Jurkat, Clone E6-1 (cell line): Measurements from ENCODE around the gene KCNC4.

Experiments used
- DNase-seq: peaks from one replicate; pipeline ENCODE4 v3.0.0-alpha.2; 2011; ENCODE audit warnings: low read depth, low spot score
- H3K4me3 ChIP-seq: 2 replicates; pipeline ENCODE4 v1.5.1; 2011; ENCODE audit warnings: mild to moderate bottlenecking, low read length, control low read depth, moderate library complexity

Gene KCNC4

DNA sequence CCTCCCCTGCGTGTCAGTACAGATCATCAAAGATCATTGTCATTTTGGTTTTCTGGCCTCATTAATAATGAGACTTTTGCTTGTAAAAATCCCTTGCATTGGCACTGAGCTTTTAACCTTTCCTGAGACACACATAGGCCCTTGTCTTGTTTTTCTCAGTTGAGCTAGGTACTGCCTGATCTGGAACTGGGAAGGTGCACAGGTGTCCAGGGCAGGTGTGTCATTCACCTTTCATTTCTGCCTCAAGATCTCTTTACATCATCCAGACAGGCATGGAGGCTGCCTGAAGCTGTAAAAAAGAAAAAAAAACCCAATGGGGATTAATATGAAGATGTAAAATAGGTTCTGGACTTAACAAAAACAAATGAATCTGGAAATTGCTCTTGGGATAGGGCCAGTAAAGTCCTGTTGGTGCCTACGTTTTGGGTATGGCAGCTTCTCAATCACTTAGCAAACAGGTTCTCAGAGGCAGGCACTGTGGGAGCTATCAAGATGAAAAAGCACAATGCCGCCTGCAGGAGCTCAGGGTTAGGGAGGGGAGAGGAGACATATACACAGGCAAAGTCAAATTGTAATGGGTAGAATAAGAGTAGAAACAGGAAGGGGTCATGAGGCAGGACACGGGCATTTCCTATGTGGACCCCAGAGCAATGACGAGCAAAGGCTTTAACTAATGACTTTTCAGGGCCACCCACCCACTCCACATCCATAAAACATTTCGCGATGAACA is 1.0 kb upstream of the KCNC4 start:
- DNase-seq, result no peak
- H3K4me3 ChIP-seq, result peak overlapping the region; percentile 57

DNA sequence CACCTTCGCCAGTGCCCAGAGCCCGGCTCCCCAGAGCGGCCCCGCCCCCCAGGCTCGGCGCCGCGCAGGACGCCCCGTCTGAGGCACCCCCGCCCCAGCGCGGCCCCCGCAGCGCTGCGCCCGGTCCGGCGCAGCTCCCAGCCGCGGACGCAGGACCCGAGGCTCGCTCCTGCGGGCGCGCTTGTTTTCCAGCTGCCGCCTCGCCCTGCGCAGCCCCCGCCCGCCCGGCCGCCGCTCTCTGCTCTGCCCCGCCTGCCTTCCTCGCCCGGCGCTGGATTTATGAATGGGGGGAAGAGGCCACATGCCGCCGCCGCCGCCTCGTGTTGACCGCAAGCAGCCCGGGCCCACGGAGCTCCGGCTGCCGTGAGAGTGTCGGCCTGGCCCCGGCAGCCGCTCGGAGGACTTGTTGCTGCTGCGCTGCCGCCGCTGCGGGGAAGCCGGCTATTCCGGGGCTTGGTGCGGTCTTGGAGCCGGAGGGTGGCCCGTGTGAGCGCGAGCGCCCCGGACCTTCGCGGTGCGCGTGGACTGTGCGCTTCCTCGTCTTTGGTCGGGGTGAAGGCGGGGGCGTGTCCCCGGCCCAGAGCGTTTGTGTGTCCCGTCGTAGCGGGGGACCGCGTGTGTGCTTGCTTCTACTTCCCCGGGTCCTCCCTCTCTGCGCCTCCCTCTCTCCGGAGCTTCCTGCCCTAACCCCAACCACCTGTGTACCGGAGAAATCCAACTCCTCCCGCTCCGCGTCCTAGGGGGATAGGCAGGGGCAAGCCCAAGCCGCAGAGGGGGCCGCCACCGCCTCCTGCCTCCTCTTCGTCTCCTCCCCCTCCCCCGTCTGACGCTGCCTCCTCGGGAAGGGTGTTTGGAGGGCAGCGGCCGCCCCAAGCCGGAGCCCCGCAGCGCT is 736 bp downstream of the KCNC4 start:
- DNase-seq, result peak; percentile 46
- H3K4me3 ChIP-seq, result peak overlapping the region; percentile 64

DNA sequence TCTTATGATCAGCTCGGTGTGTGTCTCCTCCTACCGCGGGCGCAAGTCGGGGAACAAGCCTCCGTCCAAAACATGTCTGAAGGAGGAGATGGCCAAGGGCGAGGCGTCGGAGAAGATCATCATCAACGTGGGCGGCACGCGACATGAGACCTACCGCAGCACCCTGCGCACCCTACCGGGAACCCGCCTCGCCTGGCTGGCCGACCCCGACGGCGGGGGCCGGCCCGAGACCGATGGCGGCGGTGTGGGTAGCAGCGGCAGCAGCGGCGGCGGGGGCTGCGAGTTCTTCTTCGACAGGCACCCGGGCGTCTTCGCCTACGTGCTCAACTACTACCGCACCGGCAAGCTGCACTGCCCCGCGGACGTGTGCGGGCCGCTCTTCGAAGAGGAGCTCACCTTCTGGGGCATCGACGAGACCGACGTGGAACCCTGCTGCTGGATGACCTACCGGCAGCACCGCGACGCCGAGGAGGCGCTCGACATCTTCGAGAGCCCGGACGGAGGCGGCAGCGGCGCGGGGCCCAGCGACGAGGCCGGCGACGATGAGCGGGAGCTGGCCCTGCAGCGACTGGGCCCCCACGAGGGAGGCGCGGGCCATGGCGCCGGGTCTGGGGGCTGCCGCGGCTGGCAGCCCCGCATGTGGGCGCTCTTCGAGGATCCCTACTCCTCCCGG is 1.5 kb downstream of the KCNC4 start:
- H3K4me3 ChIP-seq, result peak overlapping the region; percentile 64
- no peak for DNase-seq

DNA sequence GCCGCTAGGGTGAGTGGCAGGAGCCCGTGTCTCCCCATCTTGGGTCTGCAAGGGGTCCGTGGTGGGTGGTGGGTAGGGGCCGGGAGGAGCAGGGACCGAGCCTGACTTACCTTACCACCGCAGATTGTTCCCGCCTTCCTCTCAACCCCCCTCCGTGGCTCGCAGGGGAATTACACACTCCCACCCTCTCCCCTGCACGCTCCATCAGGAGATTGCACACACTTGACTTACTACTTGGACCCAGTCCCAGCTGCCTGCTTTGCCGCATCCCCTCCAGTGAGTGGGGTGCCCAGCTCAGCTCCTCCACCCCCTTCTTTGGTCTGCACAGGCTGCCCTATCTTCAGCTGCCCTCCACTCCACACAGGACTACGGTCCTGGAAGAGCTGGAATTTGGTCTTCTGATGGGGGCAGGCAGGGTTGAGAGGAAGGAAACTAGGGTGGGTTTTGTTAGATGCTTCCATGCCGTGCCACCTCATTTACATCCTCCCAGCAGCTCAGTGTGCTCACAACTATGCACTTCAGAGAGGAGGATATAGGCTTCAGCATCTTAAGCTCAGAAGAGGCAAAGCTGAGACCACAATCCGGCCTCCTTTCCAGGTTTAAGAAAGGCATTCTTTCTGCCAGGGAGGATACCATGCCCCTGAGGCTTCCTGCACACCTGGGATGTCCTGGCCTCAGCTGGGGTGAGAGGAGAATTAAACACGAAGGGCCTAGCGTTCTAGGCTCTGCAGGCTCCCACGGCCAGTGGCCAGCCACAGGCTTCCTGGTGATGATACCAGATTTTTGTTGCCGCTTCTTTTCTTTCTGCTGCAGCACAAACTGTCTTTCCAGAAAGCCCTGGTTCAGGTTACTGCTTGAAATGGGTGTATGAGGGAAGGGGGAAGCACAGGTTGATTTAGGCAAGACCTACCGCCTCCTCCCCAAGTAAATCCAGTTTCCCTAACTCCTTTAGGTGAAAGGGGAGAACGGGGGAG is 2.3 kb downstream of the KCNC4 start:
- no peak overlapping the region for H3K4me3 ChIP-seq
- DNase-seq, result no peak

DNA sequence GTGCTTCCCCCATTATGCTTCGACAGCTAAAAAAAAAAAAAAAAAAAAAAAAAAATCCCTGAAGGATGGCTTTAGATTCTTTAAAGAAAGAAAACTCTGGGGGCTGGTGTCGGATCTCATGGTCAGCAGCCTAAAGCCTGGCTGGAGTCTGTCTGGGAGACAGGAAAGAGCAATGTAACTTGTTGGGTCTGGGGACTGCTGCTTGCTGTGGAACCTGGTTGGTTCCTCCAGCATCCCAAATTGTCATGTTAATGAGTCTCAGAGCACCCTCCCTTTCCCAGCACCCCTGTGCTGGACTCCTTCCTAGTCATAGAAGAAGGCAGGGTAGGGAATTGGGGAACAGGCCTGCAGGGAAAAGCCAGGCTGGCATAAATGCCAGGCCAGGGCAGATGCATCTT is 3.0 kb downstream of the KCNC4 start:
- no peak for DNase-seq
- H3K4me3 ChIP-seq, result no peak overlapping the region

DNA sequence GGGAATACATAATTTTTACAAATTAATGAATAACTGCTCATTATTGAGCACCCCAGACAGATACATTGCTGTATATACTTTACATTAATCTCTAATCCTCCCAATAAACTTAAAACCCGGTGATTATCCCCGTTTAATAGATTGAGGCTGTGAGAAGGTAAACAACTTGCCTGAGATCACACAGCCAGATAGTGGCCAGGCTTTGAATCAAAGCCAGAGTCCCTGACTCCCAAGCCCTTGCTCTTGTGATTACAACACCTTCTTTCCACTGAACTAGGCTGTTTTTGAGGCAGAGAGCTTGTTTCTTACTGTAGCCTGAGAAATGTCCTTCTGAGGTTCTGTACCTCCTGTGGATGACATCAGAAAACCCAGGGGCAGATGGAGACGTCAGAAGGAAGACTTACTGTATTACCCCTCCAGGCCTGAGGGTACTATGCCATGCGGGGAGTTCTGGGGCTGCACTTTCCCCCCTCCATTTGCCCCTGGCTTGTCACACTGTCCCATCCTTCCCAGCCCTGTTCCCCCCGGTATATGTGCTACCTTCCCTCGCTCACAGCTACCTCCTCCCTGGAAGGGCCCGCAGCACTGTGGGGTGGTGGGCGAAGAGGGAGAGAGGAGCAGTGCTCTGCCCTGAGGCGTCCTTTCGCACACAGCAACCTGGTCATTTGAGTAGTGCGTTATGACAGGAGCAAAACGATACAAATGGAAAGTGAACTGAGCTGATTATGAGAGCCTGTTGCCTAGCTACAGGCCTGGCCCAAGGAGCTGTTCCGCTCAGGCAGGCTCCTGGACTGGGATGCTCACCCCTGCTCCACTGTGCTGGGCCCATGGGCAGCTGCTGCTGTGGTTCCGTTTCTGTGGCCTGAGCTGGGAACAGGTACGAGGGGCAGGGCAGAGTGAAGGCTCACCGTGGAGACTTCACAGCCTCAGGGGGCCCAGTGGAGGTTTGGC is 4.6 kb downstream of the KCNC4 start:
- no peak for DNase-seq
- H3K4me3 ChIP-seq, result no peak overlapping the region

DNA sequence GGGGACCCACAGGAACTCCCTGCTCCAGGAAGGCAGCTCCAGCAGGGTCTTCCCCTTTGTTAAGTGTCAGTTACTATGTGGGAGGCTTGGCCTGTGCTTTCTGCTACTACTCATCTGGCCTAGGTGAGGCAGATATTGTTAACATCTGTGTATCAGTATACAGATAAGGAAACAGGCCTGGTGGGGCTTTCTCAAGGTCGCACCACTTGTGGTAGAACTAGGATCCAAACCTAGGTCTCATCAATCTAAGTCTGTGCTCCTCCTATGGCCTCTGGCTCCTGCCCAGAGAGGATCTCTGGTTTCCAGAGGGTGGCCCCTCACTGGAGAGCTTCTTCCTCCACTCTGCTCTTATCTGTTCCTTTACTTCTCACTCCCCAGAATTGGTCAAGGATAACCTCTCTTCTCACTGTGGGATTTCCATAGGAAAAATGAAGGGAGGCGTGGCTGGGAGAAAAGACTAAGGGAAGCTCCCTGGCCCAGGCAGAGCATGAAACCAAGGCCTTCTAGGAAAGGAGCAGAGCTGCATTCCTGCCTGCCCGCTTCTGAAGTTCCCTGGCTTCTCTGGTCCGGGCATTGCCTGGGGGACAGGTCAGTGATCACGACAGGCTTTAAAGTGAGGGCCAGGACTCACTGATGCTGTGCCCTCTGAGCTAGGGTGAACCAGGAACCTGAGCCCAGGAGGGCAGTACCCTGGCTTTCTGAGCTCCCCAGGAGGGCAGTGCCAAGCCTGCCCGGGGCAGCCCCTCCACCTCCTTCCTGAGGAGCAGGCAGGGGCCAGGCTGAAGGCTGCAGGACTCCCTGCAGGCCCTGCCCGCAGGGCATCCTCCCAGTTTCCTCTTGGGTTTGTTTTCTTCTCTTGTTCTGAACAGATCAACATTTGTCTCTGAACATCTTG is 5.8 kb downstream of the KCNC4 start:
- H3K4me3 ChIP-seq, result no peak overlapping the region
- no peak for DNase-seq

DNA sequence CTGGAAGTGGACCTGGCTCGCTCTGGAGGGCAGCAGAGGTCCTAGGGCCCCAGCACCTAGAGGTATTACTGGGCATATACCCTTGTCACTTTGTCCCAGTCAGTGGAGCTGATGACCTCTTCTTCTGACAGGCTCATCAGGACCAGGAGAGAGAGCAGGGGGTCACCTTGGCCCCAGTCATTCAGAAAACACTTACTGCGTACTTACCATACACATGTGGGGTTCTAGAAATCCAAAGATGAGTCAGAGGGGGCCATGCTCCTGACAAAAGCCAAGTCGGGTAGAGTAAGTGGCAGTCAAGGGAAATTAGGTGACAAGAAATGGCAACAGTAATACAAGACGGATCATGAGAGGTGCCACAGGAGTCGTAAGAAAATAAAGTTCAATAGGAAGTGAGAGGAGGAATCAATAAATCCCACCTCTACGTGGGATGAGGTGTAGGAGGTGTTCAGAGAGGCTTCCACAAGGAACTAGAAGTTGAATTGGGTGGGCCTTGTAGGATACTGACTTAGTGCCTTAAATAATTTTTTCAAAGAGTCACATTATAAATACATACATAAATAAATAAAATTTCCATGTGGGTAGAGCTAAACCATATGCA is 6.8 kb downstream of the KCNC4 start:
- DNase-seq, result no peak
- no peak overlapping the region for H3K4me3 ChIP-seq

DNA sequence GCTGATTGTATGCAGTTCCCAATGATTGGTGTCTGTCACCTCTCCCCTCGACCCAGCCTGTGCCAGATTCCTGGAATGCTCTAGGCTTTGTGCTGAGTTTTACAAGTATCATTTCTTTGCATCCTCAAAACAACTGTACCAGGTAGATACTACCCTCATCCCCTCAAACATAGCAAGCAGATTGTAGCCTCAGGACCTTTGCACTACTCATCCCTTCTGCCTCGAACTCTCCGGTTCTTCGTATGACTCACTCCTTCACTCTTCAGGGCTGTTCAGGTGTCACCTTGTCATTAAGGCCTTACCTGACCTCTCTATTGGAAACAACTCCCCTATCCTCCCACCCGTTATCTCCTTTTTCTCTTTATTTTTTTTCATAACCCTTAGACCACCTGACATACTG is 8.0 kb downstream of the KCNC4 start:
- DNase-seq, result no peak
- no peak overlapping the region for H3K4me3 ChIP-seq

DNA sequence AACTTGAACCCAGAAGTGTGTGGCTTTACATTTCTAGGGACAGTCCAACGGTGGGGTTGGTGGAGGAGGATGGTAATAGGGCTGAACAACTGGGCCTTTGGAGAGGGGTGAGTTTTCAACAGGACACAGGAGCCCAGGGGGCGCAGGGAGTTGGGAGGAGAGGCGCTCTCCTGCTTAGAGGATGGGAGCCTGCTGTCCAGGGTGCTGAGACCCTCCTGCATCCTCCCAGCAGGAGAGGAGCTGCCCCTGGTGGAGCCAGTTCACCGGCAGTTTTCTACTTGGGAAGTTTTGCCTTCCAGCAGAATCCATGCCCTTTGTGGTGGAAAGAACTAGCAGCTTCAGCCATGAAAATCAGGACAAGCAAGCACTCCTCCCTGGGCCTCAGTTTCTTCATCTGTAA is 8.6 kb downstream of the KCNC4 start:
- no peak for DNase-seq
- H3K4me3 ChIP-seq, result no peak overlapping the region

DNA sequence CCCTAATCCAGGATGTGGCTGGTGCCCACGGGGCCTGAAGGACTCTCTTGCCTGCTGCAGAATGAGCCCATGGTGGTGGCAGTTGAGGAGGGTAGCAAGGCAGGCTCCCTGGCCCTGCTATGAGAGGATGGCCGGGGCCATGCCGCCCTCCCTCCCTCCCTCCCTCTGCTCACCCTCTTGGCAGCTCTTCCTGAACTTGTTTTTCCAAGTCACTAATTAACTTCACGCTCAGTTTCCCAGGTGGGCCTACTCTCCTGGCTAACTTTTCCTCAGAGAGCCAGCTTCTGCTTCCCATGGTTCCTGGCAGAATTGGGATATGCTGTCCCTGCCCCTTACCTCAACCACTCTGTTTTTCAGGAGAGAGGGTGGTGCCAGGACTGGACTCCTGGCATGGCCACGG is 10.2 kb downstream of the KCNC4 start:
- no peak for DNase-seq
- no peak overlapping the region for H3K4me3 ChIP-seq

DNA sequence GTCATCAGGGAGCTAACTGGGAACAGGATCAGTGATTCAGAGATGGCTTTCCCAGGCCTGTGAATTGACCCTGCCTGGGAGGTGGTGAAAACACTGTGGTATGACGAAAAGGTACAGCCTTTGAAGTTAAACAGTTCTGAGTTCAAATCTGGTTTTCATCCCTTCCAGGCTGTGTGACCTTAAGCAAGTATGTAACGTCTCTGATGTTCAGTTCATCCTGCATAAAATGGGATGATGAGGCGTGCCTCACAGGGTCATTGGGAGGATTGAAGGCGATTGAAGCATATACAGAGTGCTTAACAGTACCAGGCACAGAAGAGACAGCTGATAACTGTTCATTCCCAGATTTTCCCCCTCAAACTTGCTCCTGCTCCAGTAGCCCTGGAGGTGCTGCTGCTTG is 11.0 kb downstream of the KCNC4 start:
- H3K4me3 ChIP-seq, result no peak overlapping the region
- no peak for DNase-seq

DNA sequence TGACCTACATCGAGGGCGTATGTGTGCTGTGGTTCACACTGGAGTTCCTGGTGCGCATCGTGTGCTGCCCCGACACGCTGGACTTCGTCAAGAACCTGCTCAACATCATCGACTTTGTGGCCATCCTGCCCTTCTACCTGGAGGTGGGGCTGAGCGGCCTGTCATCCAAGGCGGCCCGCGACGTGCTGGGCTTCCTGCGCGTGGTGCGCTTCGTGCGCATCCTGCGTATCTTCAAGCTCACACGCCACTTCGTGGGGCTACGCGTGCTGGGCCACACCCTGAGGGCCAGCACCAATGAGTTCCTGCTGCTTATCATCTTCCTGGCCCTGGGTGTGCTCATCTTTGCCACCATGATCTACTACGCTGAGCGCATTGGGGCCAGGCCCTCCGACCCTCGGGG is 13.0 kb downstream of the KCNC4 start:
- H3K4me3 ChIP-seq, result no peak overlapping the region
- DNase-seq, result no peak

DNA sequence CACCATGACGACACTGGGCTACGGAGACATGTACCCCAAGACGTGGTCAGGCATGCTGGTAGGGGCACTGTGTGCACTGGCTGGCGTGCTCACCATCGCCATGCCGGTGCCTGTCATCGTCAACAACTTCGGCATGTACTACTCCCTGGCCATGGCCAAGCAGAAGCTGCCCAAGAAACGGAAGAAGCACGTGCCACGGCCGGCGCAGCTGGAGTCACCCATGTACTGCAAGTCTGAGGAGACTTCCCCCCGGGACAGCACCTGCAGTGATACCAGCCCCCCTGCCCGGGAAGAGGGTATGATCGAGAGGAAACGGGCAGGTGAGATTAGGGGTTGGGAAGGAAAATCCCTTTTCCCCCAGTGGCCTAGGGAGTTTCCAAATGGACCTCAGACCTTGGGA is 13.5 kb downstream of the KCNC4 start:
- no peak for DNase-seq
- no peak overlapping the region for H3K4me3 ChIP-seq

DNA sequence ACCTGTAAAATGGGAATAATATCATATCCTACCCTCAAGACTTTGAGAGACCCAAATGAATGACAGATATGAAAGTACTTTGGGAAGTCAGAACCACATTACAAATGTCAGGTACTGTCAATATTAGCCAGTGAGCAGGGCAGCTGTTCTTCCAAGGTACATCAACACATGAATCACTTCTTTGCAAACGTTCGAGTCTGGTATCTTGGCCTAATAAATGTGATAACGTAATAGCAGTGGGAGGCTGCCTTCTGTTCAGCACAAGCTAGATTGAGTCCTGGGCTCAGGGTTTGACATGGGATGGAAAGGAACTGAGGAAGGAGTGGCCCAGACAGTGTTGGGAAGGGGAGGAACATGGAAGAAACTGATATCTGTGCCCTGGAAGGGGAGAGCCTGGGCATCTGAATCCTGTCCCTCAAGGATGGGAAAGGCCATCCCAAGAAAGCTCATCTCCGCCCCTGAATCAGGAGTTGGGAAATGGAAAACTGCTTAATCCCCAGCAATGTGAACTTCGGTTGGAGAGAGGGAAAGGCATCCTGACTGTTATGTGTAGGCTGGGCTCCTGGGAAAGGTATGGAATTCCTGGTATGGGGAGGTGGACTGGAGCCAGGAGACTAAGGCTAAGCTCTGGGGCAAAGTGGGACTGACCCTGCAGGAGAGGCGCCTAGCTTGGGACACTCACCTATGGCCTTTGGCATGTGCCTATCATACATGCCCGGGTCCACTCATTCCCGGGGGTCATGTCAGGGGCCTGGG is 14.3 kb downstream of the KCNC4 start:
- H3K4me3 ChIP-seq, result no peak overlapping the region
- no peak for DNase-seq

DNA sequence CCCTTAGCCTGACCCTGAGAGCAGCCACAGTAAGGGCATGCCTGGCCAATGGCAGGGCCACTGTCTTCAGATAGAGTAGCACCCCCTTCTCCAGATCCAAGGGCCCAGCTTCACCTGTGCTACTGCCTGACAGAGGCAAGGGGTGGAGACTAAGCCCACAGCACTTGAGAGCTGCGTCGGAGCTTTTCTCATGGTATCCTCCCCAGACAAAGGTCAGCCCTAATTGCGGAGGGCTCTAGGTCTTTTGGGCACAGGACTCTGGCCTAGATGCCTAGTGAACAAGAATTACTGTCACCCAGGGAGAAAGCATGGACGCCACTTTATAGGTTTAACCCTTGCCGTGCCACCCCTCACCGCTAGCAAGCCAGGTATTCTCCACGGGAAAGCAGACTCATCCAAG is 15.1 kb downstream of the KCNC4 start:
- no peak overlapping the region for H3K4me3 ChIP-seq
- no peak for DNase-seq
